ENCODE data around the gene TEAD1. TPM values are rescaled to one million over a fixed set of nuclear protein-coding genes. Genes with fewer than 3 reads are reported as not detected.

TEAD1 gene
- total and polyA plus RNA-seq, 10 of the 15 experiments (the other 5 are each of a cell fraction or from before 2014, with no cell fraction given) = 0.01 to 0.59 (median 0.04) TPM; not detected in 6

GRCh38 chr11:12905435-12905834 lies 231.2 kb downstream of the TEAD1 start:
- ChIA-PET CTCF (interaction anchor here (1.0 kb wide), 1 partner anchor 9 kb away, joined by 3 read pairs; no protein-coding TSS in a partner anchor), POLR2A (no interaction called here), SMC1A (ENCODE audit: uncharacterized antibody, unreplicated experiment) (no interaction called here), RAD21 (ENCODE audit: unreplicated experiment) (no interaction called here)
- no TSS peak for BruUV-seq (replicated peaks)
- FAIRE-seq (no peak), DNase-seq (ENCODE audit: low read depth, low spot score) (no peak), ATAC-seq (no peak)
- H3K27ac ChIP-seq (ENCODE audit: control insufficient read depth, insufficient read depth) = no peak overlapping the region
- no peaks in the 10 kb centered on the region for H4K20me1 ChIP-seq (ENCODE audit: control insufficient read depth, insufficient read depth)
- H3K4me2 ChIP-seq (ENCODE audit: control insufficient read depth, insufficient read depth) = no peak overlapping the region
- no peaks in the 10 kb centered on the region for H3K9me3 ChIP-seq (replicated peaks; ENCODE audit: control insufficient read depth, insufficient read depth, low read length)
- H3K4me1 ChIP-seq (ENCODE audit: control insufficient read depth, insufficient read depth, low read length) = no peaks in the 10 kb centered on the region
- H3K27me3 ChIP-seq (replicated peaks in 1 of 2; ENCODE audit: control insufficient read depth in 2 of 2, insufficient read depth in 2 of 2, low read length in 1 of 2) = peaks cover 0 to 4% of the 10 kb centered on the region in 2 experiments; a peak in 2 of 4 replicates
- no peak overlapping the region for H3K4me3 ChIP-seq
- no peak overlapping the region for H2AFZ ChIP-seq (ENCODE audit: control insufficient read depth, low read depth, low read length)
- in situ Hi-C loops (cut with MboI) = no loop called here
- no peaks in the 10 kb centered on the region for H3K36me3 ChIP-seq (ENCODE audit: control insufficient read depth in 2 of 2, insufficient read depth in 2 of 2, low read length in 1 of 2)
- no peak overlapping the region for H3K9ac ChIP-seq (ENCODE audit: control insufficient read depth, insufficient read depth, low read length)
- no peaks in the 10 kb centered on the region for H3K79me2 ChIP-seq (ENCODE audit: control insufficient read depth, insufficient read depth, low read length)
- intact Hi-C loops (cut with micrococcal nuclease; ENCODE audit: unreplicated experiment) = no loop called here
- 27% methylated on average over 4 of the region's 4 CpGs for WGBS (ENCODE audit: insufficient coverage, insufficient replicate concordance, low lambda C conversion rate, missing lambda C conversion rate)
- TF ChIP-seq CEBPZ (IDR thresholded peaks at IDR 0.05; ENCODE audit: low read depth, low read length) (no peak), ZBTB33 (IDR thresholded peaks at IDR 0.05) (no peak), EZH2 (IDR thresholded peaks at IDR 0.05; ENCODE audit: borderline replicate concordance, control insufficient read depth, low read depth, low read length) (no peak), CUX1 (IDR thresholded peaks at IDR 0.05; ENCODE audit: insufficient replicate concordance, low read depth, low read length) (no peak), HCFC1 (IDR thresholded peaks at IDR 0.05; ENCODE audit: low read length) (no peak), YBX1 (IDR thresholded peaks at IDR 0.05) (no peak), STAT3 (IDR thresholded peaks at IDR 0.05; ENCODE audit: low read depth, low read length) (no peak), KAT2A (conservative IDR thresholded peaks at IDR 0.05; ENCODE audit: control insufficient read depth, low read depth, low read length) (no peak), TAF1 (IDR thresholded peaks at IDR 0.05; ENCODE audit: borderline replicate concordance, low read depth, low read length) (no peak), RUNX3 (IDR thresholded peaks at IDR 0.05; ENCODE audit: low read length) (no peak), CHD4 (IDR thresholded peaks at IDR 0.05) (no peak), BCL11A (IDR thresholded peaks at IDR 0.05; ENCODE audit: low read depth, low read length) (no peak), GATAD2B (conservative IDR thresholded peaks at IDR 0.05; ENCODE audit: low read depth) (no peak), CBX5 (IDR thresholded peaks at IDR 0.05; ENCODE audit: low read depth) (no peak), SUPT20H (IDR thresholded peaks at IDR 0.05; ENCODE audit: borderline replicate concordance, control insufficient read depth, low read depth, low read length) (no peak)
